DOHH2 (cell line): Measurements from ENCODE around the gene NECTIN3.

Experiments
- CTCF ChIP-seq: fragments of 200-600 bp; sonication (generic); IDR thresholded peaks from one replicate; pipeline ENCODE4 v1.5.1; 2014; ENCODE audit warnings: antibody characterized with exemption, mild to moderate bottlenecking, low read depth, low read length; ENCODE audit not compliant: poor library complexity, severe bottlenecking
- EZH2phosphoT487 ChIP-seq: fragments of 200-600 bp; sonication (generic); IDR thresholded peaks from 2 replicates; pipeline ENCODE4 v1.6.1; 2017; ENCODE audit warnings: borderline replicate concordance, mild to moderate bottlenecking, antibody characterized with exemption, low read length, moderate library complexity, mixed read lengths

GRCh38 chr3:111084911-111085310, 13.3 kb downstream of the NECTIN3 start:
- TF ChIP-seq CTCF (no peak), EZH2phosphoT487 (no peak)
